Mesenchymal stem cell (in vitro differentiated cells and primary cell): ENCODE measurements around the gene PTPRA.

ENCODE experiments used
- DNase-seq: peaks from one replicate; pipeline ENCODE4 v3.0.0-alpha.2; 2013
- H2AFZ ChIP-seq: one replicate; pipeline ENCODE4 v1.6.1; 2013; ENCODE audit warnings: low read depth, mild to moderate bottlenecking, control low read depth, inconsistent platforms, low read length, moderate library complexity
- H2AK5ac ChIP-seq: 2 replicates; pipeline ENCODE4 v1.6.1; 2013; ENCODE audit warnings: low read length, moderate library complexity, mild to moderate bottlenecking, inconsistent platforms; ENCODE audit not compliant: severe bottlenecking
- H2BK120ac ChIP-seq: one replicate; pipeline ENCODE4 v1.6.1; 2013; ENCODE audit warnings: low read depth, mild to moderate bottlenecking, inconsistent platforms, low read length, moderate library complexity
- H2BK12ac ChIP-seq, 2 experiments: one replicate each; pipeline ENCODE4 v1.6.1; 2013; ENCODE audit warnings: inconsistent platforms in 2 of 2, low read length in 2 of 2, mild to moderate bottlenecking in 2 of 2, moderate library complexity in 2 of 2, control low read depth in 1 of 2
- H2BK15ac ChIP-seq: one replicate; pipeline ENCODE4 v1.6.1; 2013; ENCODE audit warnings: mild to moderate bottlenecking, low read depth, inconsistent platforms; ENCODE audit not compliant: poor library complexity, severe bottlenecking
- H2BK5ac ChIP-seq: 2 replicates; pipeline ENCODE4 v1.6.1; 2013; ENCODE audit warnings: low read depth, mild to moderate bottlenecking, low read length, control low read depth, inconsistent platforms; ENCODE audit not compliant: poor library complexity, severe bottlenecking
- H3K14ac ChIP-seq, 2 experiments: one replicate each; pipeline ENCODE4 v1.6.1; 2013; ENCODE audit warnings: inconsistent platforms in 2 of 2, low read length in 2 of 2, control low read depth in 1 of 2, mild to moderate bottlenecking in 1 of 2, moderate library complexity in 1 of 2
- H3K18ac ChIP-seq, 2 experiments: one replicate each; pipeline ENCODE4 v1.6.1; 2013; ENCODE audit warnings: inconsistent platforms in 2 of 2, low read length in 2 of 2, control low read depth in 1 of 2, low read depth in 1 of 2, mild to moderate bottlenecking in 1 of 2
- H3K23ac ChIP-seq, 2 experiments: one replicate each; pipeline ENCODE4 v1.6.1; 2013; ENCODE audit warnings: inconsistent platforms in 2 of 2, low read length in 2 of 2, mild to moderate bottlenecking in 2 of 2, moderate library complexity in 2 of 2, control low read depth in 1 of 2
- H3K27ac ChIP-seq: 2 replicates; pipeline ENCODE4 v1.5.1; 2013; ENCODE audit warnings: mild to moderate bottlenecking, moderate library complexity, low read length, control low read depth, inconsistent platforms; ENCODE audit not compliant: poor library complexity, severe bottlenecking
- H3K27me3 ChIP-seq, 2 experiments: 2 replicates each; pipeline versions ENCODE4 v1.6.1 to v1.7.0; 2013; ENCODE audit warnings: low read length in 2 of 2, mild to moderate bottlenecking in 2 of 2, moderate library complexity in 2 of 2, control low read depth in 1 of 2, inconsistent platforms in 1 of 2; ENCODE audit not compliant: control insufficient read depth in 1 of 2, insufficient read depth in 1 of 2
- H3K36me3 ChIP-seq, 2 experiments: 2 replicates each; pipeline versions ENCODE4 v1.6.1 to v1.7.0; 2013; ENCODE audit warnings: low read length in 2 of 2, control low read depth in 1 of 2, inconsistent platforms in 1 of 2, low read depth in 1 of 2, mild to moderate bottlenecking in 1 of 2; ENCODE audit not compliant: insufficient read depth in 2 of 2, control insufficient read depth in 1 of 2
- H3K4ac ChIP-seq, 2 experiments: one replicate each; pipeline ENCODE4 v1.6.1; 2013; ENCODE audit warnings: inconsistent platforms in 2 of 2, low read length in 2 of 2, mild to moderate bottlenecking in 2 of 2, moderate library complexity in 2 of 2, control low read depth in 1 of 2, low read depth in 1 of 2
- H3K4me1 ChIP-seq: 2 replicates; pipeline ENCODE4 v1.6.1; 2013; ENCODE audit warnings: low read depth, low read length, control low read depth; ENCODE audit not compliant: control insufficient read depth, insufficient read depth
- H3K4me2 ChIP-seq: 2 replicates; pipeline ENCODE4 v1.6.1; 2013; ENCODE audit warnings: low read length, mild to moderate bottlenecking, inconsistent platforms; ENCODE audit not compliant: poor library complexity, severe bottlenecking
- H3K4me3 ChIP-seq, 2 experiments: 2 replicates each; pipeline versions ENCODE4 v1.5.1 to v1.7.0; 2013; ENCODE audit warnings: low read length in 2 of 2, mild to moderate bottlenecking in 2 of 2, control low read depth in 1 of 2, low read depth in 1 of 2; ENCODE audit not compliant: insufficient read depth in 1 of 2
- H3K79me1 ChIP-seq: replicated peaks from 2 replicates; pipeline ENCODE4 v1.6.1; 2013; ENCODE audit warnings: mild to moderate bottlenecking, control low read depth, low read length, inconsistent platforms; ENCODE audit not compliant: poor library complexity, severe bottlenecking
- H3K9ac ChIP-seq: 2 replicates; pipeline ENCODE4 v1.7.0; 2013; ENCODE audit warnings: mild to moderate bottlenecking, low read length, moderate library complexity
- H3K9me3 ChIP-seq: 2 replicates; pipeline ENCODE4 v1.7.0; 2013; ENCODE audit warnings: mild to moderate bottlenecking, low read length; ENCODE audit not compliant: control insufficient read depth
- H4K8ac ChIP-seq: one replicate; pipeline ENCODE4 v1.6.1; 2013; ENCODE audit warnings: inconsistent platforms, mild to moderate bottlenecking, low read length, moderate library complexity
- H4K91ac ChIP-seq: one replicate; pipeline ENCODE4 v1.6.1; 2013; ENCODE audit warnings: mild to moderate bottlenecking, low read length, inconsistent platforms
- WGBS: methylation state at CpG from one replicate; pipeline ENCODE4 v1.1.7; 2013; ENCODE audit warnings: mixed read lengths; 5-methylcytosine and 5-hydroxymethylcytosine counted together

The PTPRA gene

DNA sequence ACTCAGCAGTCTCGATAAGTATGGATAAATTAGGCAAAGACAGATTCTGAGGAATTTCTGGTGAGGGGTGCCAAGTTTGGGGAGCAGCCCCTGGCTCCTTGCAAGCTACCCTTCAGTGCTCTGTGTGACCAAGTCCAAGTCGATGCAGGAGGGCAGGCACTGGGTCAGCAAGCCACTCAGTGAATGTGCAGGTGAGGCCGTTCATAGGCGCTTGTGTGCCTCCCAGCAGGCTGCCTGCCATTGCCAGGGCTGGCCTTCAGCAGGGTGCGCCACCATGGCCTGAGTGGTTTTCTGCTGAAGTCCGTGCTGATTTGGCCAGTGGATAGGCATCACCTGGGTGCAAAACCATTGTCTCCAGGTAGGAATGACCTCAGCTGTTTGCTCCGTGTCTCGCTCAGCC, 166.8 kb downstream of the PTPRA start:
- no peak overlapping the region for H3K9ac ChIP-seq
- no peak overlapping the region for H2AFZ ChIP-seq
- H3K27me3 ChIP-seq, result no peaks in the 10 kb centered on the region
- no peaks in the 10 kb centered on the region for H3K9me3 ChIP-seq
- no peak overlapping the region for H2BK12ac ChIP-seq
- peak overlapping the region; percentile 20 for H4K91ac ChIP-seq
- H3K36me3 ChIP-seq, result peaks cover 66 to 67% of the 10 kb centered on the region in 2 experiments
- no peak overlapping the region for H4K8ac ChIP-seq
- H3K4ac ChIP-seq, result no peak overlapping the region
- no peak overlapping the region for H3K4me2 ChIP-seq
- no peak overlapping the region for H2BK5ac ChIP-seq
- no peak overlapping the region for H3K23ac ChIP-seq
- no peak overlapping the region for H2BK120ac ChIP-seq
- DNase-seq, result no peak
- H3K4me1 ChIP-seq, result peaks cover 17% of the 10 kb centered on the region
- 94% methylated on average over 8 of the region's 8 CpGs for WGBS
- H3K4me3 ChIP-seq, result no peak overlapping the region
- H3K14ac ChIP-seq, result no peak overlapping the region
- no peak overlapping the region for H3K27ac ChIP-seq
- H2AK5ac ChIP-seq, result no peak overlapping the region
- no peak overlapping the region for H2BK15ac ChIP-seq
- no peaks in the 10 kb centered on the region for H3K79me1 ChIP-seq
- no peak overlapping the region for H3K18ac ChIP-seq

DNA sequence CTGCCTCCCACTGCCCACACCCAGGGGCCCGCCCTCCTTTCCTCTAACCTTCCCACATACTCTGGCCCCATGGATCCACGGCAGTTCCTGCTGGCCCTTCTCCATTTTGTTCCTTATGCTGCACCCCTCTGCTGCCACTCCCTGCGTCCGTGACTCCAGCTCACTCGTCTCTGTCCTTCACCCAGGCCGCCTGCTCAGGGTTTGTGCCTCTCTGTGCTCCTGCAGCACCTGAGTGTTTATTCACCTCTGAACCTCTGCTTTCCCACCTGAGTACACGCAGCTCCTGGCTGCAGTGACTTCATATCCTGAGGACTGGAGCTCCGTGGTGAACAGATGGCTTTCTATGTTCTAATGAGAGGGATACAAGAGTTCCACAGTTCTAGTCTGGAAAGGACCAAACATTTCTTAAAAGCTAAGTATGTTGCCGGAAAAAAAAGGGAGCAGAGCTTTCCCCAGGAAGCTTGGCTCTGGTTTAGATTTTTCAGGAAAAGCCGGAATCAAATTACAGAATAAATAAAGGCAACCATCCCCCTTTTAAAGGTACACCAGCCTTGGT, 168.7 kb downstream of the PTPRA start:
- Histone ChIP-seq H3K4ac (no peak overlapping the region), H3K18ac (no peak overlapping the region), H3K27ac (peak overlapping the region; percentile 11), H3K79me1 (peaks cover 3% of the 10 kb centered on the region), H3K36me3 (peaks cover 47 to 49% of the 10 kb centered on the region in 2 experiments), H4K91ac (no peak overlapping the region), H2BK120ac (no peak overlapping the region), H2BK12ac (no peak overlapping the region), H3K23ac (no peak overlapping the region), H3K27me3 (no peaks in the 10 kb centered on the region), H2AK5ac (no peak overlapping the region), H3K14ac (no peak overlapping the region), H3K9ac (peak overlapping the region; percentile 41), H2BK15ac (no peak overlapping the region), H3K4me3 (no peak overlapping the region), H3K4me1 (peaks cover 21% of the 10 kb centered on the region), H2BK5ac (no peak overlapping the region), H3K9me3 (no peaks in the 10 kb centered on the region), H4K8ac (no peak overlapping the region), H2AFZ (no peak overlapping the region), H3K4me2 (no peak overlapping the region)
- no peak for DNase-seq
- 89% methylated on average over 10 of the region's 10 CpGs for WGBS

DNA sequence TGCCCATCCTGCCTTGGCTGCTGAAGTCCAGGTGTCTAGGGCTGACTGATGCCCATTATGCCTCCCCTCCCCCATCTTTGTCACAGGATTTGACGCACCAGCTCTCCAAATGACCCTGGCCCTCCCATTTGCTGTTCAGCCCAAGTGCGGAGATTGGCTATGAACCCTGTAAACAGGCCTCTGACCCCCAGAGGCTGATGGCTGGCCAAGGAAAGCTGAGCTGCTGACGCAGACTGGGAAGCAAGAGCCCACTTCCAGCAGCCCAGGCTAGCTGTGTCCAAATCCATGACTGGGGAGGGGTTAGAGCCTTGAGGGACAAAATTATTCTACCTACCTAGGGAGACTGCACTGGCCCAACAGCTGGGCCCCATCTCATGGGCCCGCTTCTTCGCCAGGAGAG, 169.3 kb downstream of the PTPRA start:
- 95% methylated on average over 5 of the region's 5 CpGs for WGBS
- no peak overlapping the region for H3K14ac ChIP-seq
- no peaks in the 10 kb centered on the region for H3K27me3 ChIP-seq
- H3K4me2 ChIP-seq, result no peak overlapping the region
- peaks cover 43 to 46% of the 10 kb centered on the region in 2 experiments for H3K36me3 ChIP-seq
- no peak overlapping the region for H2AK5ac ChIP-seq
- H2AFZ ChIP-seq, result no peak overlapping the region
- H3K9ac ChIP-seq, result peak overlapping the region; percentile 41
- no peak overlapping the region for H3K4ac ChIP-seq
- H3K18ac ChIP-seq, result no peak overlapping the region
- H3K27ac ChIP-seq, result no peak overlapping the region
- H3K23ac ChIP-seq, result no peak overlapping the region
- H2BK5ac ChIP-seq, result no peak overlapping the region
- H2BK15ac ChIP-seq, result no peak overlapping the region
- H2BK12ac ChIP-seq, result no peak overlapping the region
- no peak overlapping the region for H2BK120ac ChIP-seq
- H3K4me3 ChIP-seq, result no peak overlapping the region
- no peak for DNase-seq
- H4K8ac ChIP-seq, result no peak overlapping the region
- peaks cover 9% of the 10 kb centered on the region for H3K79me1 ChIP-seq
- peaks cover 27% of the 10 kb centered on the region for H3K4me1 ChIP-seq
- no peaks in the 10 kb centered on the region for H3K9me3 ChIP-seq
- H4K91ac ChIP-seq, result no peak overlapping the region

DNA sequence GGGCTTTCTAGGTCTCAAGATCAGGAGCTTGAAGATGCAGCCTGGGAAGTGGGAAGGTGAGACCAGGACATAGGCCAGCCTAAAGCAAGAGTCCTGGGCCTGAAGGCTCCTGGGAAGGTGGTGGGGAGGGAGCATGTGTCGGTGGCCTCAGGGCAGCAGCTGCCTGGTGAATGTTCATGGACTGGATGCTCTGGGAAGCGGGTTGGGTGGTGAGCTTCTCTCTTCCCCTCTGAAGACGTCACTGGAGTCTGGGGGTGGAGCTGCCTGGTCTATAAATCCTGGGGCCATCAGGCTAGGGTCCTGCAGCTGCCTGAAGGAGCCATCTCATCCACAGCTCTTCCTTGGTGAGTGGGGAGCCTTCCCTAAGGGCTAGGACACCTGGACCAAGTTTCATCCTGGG, 170.0 kb downstream of the PTPRA start, which contains the start of gene GNRH2:
Gene GNRH2, plus strand, starts transcription at position 301 of the 400 bp plus-strand sequence. CDS start 793 bp downstream, outside the sequence.
- Histone ChIP-seq H2BK5ac (no peak within 1 kb of the TSS), H2AFZ (no peak within 1 kb of the TSS), H2AK5ac (peak within 1 kb of the TSS; percentile 27), H3K4me1 (peaks cover 29% of the 10 kb centered on the region), H2BK120ac (no peak within 1 kb of the TSS), H3K27ac (no peak within 1 kb of the TSS), H3K4me2 (no peak within 1 kb of the TSS), H4K91ac (peak within 1 kb of the TSS; percentile 14), H3K4ac (no peak within 1 kb of the TSS), H2BK12ac (peak within 1 kb of the TSS in 1 of 2 experiments; percentile 60), H2BK15ac (peak within 1 kb of the TSS; percentile 62), H3K36me3 (peaks cover 43 to 48% of the 10 kb centered on the region in 2 experiments), H4K8ac (no peak within 1 kb of the TSS), H3K9me3 (no peaks in the 10 kb centered on the region), H3K9ac (peak within 1 kb of the TSS; percentile 41), H3K14ac (no peak within 1 kb of the TSS), H3K18ac (no peak within 1 kb of the TSS), H3K27me3 (no peaks in the 10 kb centered on the region), H3K4me3 (no peak within 1 kb of the TSS), H3K79me1 (peaks cover 11% of the 10 kb centered on the region), H3K23ac (no peak within 1 kb of the TSS)
- DNase-seq, result no peak
- 90% methylated on average over 3 of the region's 3 CpGs for WGBS
